Measurements from ENCODE around the gene RAB44.

GRCh38 chr6:36728289-36729160 lies 30.9 kb downstream of the RAB44 start:
- TF ChIP-seq CTCF (IDR thresholded peaks at IDR 0.05): no peak
- TF ChIP-seq EZH2 (IDR thresholded peaks at IDR 0.05): no peak
- TF ChIP-seq EZH2phosphoT487 (IDR thresholded peaks at IDR 0.05): no peak
